Gastrocnemius medialis (tissue), 4 donors: ENCODE results near the gene ARV1. TPM values are rescaled to one million over a fixed set of nuclear protein-coding genes. Genes with fewer than 3 reads are reported as not detected.
"Not testable (repeated sequence)": the region's sequence is repeated elsewhere in the genome, so short reads cannot be mapped to it uniquely, and the experiment has no call there.

ENCODE experiments used
- ATAC-seq, 2 donors: fragments of 150-250 bp; one replicate each; pipeline ENCODE4 v1.9.1; 2016
- DNase-seq, 2 donors: peaks; one replicate each; pipeline ENCODE4 v3.0.0-alpha.2; 2019
- H3K27ac ChIP-seq, 4 donors: fragments of 200-600 bp; sonication (generic); 1 replicate in 1 of 4; 2 replicates in 3 of 4; pipeline ENCODE4 v1.5.1; 2016 to 2018; ENCODE audit warnings: mild to moderate bottlenecking in 2 of 4, moderate library complexity in 1 of 4
- H3K27me3 ChIP-seq, 3 donors: fragments of 200-600 bp; sonication (generic) in 2 of 3; 1 replicate in 1 of 3; 2 replicates in 2 of 3; pipeline versions ENCODE4 v1.5.1 to v1.6.0; 2016 to 2019; ENCODE audit warnings: mild to moderate bottlenecking in 1 of 3, moderate library complexity in 1 of 3
- H3K36me3 ChIP-seq, 2 donors: fragments of 200-600 bp; sonication (generic) in 1 of 2; one replicate each; pipeline ENCODE4 v1.5.1; 2017 to 2018
- H3K4me1 ChIP-seq, 2 donors: fragments of 200-600 bp; sonication (generic) in 1 of 2; one replicate each; pipeline ENCODE4 v1.5.1; 2016 to 2017; ENCODE audit warnings: mild to moderate bottlenecking in 2 of 2
- H3K4me3 ChIP-seq, 4 donors: fragments of 200-600 bp; sonication (generic) in 3 of 4; 1 replicate in 1 of 4; 2 replicates in 3 of 4; pipeline ENCODE4 v1.5.1; 2016 to 2019; ENCODE audit warnings: mild to moderate bottlenecking in 2 of 4
- H3K9me3 ChIP-seq, 3 donors: fragments of 200-600 bp; sonication (generic) in 2 of 3; 1 replicate in 1 of 3; 2 replicates in 2 of 3; pipeline ENCODE4 v1.5.1; 2016 to 2019
- CTCF ChIP-seq, 5 experiments: fragments of 450-650 bp in 3 of 5; fragments of 200-600 bp in 2 of 5; sonication (generic) in 2 of 5; IDR thresholded peaks in 4 of 5; conservative IDR thresholded peaks in 1 of 5; 1 replicate in 4 of 5; 2 replicates in 1 of 5; pipeline ENCODE4 v1.5.1; 2016 to 2019; ENCODE audit warnings: antibody characterized with exemption in 5 of 5, mild to moderate bottlenecking in 3 of 5, moderate library complexity in 3 of 5
- POLR2A ChIP-seq, 2 donors: fragments of 450-650 bp; IDR thresholded peaks; one replicate each; pipeline ENCODE4 v1.6.1; 2017; ENCODE audit warnings: antibody characterized with exemption in 2 of 2, mild to moderate bottlenecking in 2 of 2, moderate library complexity in 2 of 2
- in situ Hi-C, 4 donors: fragments of 200-750 bp; cut with MboI; loops; one replicate each; pipeline versions ENCODE4 v1.15.0 to v1.8.0; 2017; ENCODE audit warnings: low sequenced_read_pairs in 4 of 4
- intact Hi-C: fragments of 100-400 bp; cut with DNase I; formaldehyde crosslinking; loops from one replicate; pipeline ENCODE4 v1.15.1; 2023; ENCODE audit warnings: low total_unique reads
- total RNA-seq, 4 donors: library from RNA; depleted of rRNA; stranded (reverse); fragments of >200 nt; gene quantifications; one replicate each; pipeline versions ENCODE4 v1.1.0 to v1.2.3, GENCODE V29; 2016

Gene ARV1
- total RNA-seq, 4 donors from 2014 or later, result 7.9 to 21.3 (median 10.5) TPM

- ATAC-seq, result no peak
- no peak for TF ChIP-seq CTCF (IDR thresholded peaks at IDR 0.05 in 4 of 5, conservative IDR thresholded peaks at IDR 0.05 in 1 of 5)
- no peak for TF ChIP-seq POLR2A (IDR thresholded peaks at IDR 0.05)
- Histone ChIP-seq H3K4me3 (peak overlapping the region in 3 of 4 donors; percentile 84 to 96 (median 88)), H3K27ac (no peak overlapping the region), H3K36me3 (no peaks in the 10 kb centered on the region), H3K9me3 (no peaks in the 10 kb centered on the region), H3K4me1 (peaks cover 17 to 24% of the 10 kb centered on the region in 2 donors), H3K27me3 (no peaks in the 10 kb centered on the region)
- intact Hi-C loops (loop anchor here (2.0 to 5.0 kb wide), 4 partner anchors 113 to 337 kb away; partner anchors contain the start of gene COG2), in situ Hi-C loops (loop anchor here in 2 of 4 donors (25.0 kb wide), 2 partner anchors 232 to 632 kb away; no protein-coding TSS in a partner anchor)
- DNase-seq, result no peak
These were observed 1.1 kb downstream of the ARV1 start for GRCh38 chr1:230979952-230980351.

- no peak for TF ChIP-seq POLR2A (IDR thresholded peaks at IDR 0.05)
- TF ChIP-seq CTCF (IDR thresholded peaks at IDR 0.05 in 4 of 5, conservative IDR thresholded peaks at IDR 0.05 in 1 of 5), result no peak
- in situ Hi-C loops, result loop anchor here in 2 of 4 donors (25.0 kb wide), 2 partner anchors 230 to 630 kb away; no protein-coding TSS in a partner anchor
These were observed 3.8 kb downstream of the ARV1 start for GRCh38 chr1:230982696-230983095.

GRCh38 chr1:230983811-230984210 lies 4.9 kb downstream of the ARV1 start:
- intact Hi-C loops, result no loop called here
- Histone ChIP-seq H3K4me3 (no peak overlapping the region), H3K36me3 (no peaks in the 10 kb centered on the region), H3K4me1 (peaks cover 10 to 14% of the 10 kb centered on the region in 2 donors), H3K27me3 (no peaks in the 10 kb centered on the region), H3K9me3 (no peaks in the 10 kb centered on the region), H3K27ac (no peak overlapping the region)
- DNase-seq, result no peak
- in situ Hi-C loops, result loop anchor here in 2 of 4 donors (25.0 kb wide), 2 partner anchors 228 to 628 kb away; no protein-coding TSS in a partner anchor
- no peak for ATAC-seq
- TF ChIP-seq CTCF (IDR thresholded peaks at IDR 0.05 in 4 of 5, conservative IDR thresholded peaks at IDR 0.05 in 1 of 5), result no peak
- TF ChIP-seq POLR2A (IDR thresholded peaks at IDR 0.05), result no peak

More at GRCh38 chr1:230982696-230983095, 3.8 kb downstream of the ARV1 start:
- H3K27ac ChIP-seq, result no peak overlapping the region
- intact Hi-C loops, result no loop called here
- no peaks in the 10 kb centered on the region for H3K27me3 ChIP-seq
- no peak overlapping the region for H3K4me3 ChIP-seq
- H3K36me3 ChIP-seq, result no peaks in the 10 kb centered on the region
- ATAC-seq (no peak), DNase-seq (no peak)
- peaks cover 11 to 17% of the 10 kb centered on the region in 2 donors for H3K4me1 ChIP-seq
- H3K9me3 ChIP-seq, result no peaks in the 10 kb centered on the region

- H3K36me3 ChIP-seq, H3K27me3 ChIP-seq, intact Hi-C loops, H3K9me3 ChIP-seq, H3K27ac ChIP-seq, H3K4me1 ChIP-seq, DNase-seq, H3K4me3 ChIP-seq, ATAC-seq: not testable (repeated sequence)
- in situ Hi-C loops, result loop anchor here in 2 of 4 donors (25.0 kb wide), 2 partner anchors 227 to 627 kb away; no protein-coding TSS in a partner anchor
These were observed 6.0 kb downstream of the ARV1 start for GRCh38 chr1:230984622-230985515.

- intact Hi-C loops, result no loop called here
- peaks cover 2 to 10% of the 10 kb centered on the region in 2 donors for H3K36me3 ChIP-seq
- TF ChIP-seq CTCF (IDR thresholded peaks at IDR 0.05 in 4 of 5, conservative IDR thresholded peaks at IDR 0.05 in 1 of 5), result no peak
- TF ChIP-seq POLR2A (IDR thresholded peaks at IDR 0.05), result no peak
These were observed 6.8 kb downstream of the ARV1 start for GRCh38 chr1:230985711-230986110.

More at GRCh38 chr1:230985711-230986110, 6.8 kb downstream of the ARV1 start:
- no peak for ATAC-seq
- peaks cover 0 to 1% of the 10 kb centered on the region in 2 donors for H3K4me1 ChIP-seq
- H3K4me3 ChIP-seq, result no peak overlapping the region
- H3K27me3 ChIP-seq, result no peaks in the 10 kb centered on the region
- no peak overlapping the region for H3K27ac ChIP-seq
- H3K9me3 ChIP-seq, result no peaks in the 10 kb centered on the region
- in situ Hi-C loops, result loop anchor here in 2 of 4 donors (25.0 kb wide), 2 partner anchors 227 to 627 kb away; no protein-coding TSS in a partner anchor
- DNase-seq, result no peak
